SH-SY5Y (cell line): Measurements from ENCODE around the gene STBD1.

ENCODE experiments used
- GATA2 ChIP-seq: IDR thresholded peaks from 2 replicates; pipeline ENCODE4 v1.6.1; 2011; ENCODE audit warnings: mild to moderate bottlenecking, low read depth, low read length
- GATA3 ChIP-seq: IDR thresholded peaks from 2 replicates; pipeline ENCODE4 v1.6.1; 2011; ENCODE audit warnings: low read depth, mild to moderate bottlenecking, low read length, moderate library complexity

DNA sequence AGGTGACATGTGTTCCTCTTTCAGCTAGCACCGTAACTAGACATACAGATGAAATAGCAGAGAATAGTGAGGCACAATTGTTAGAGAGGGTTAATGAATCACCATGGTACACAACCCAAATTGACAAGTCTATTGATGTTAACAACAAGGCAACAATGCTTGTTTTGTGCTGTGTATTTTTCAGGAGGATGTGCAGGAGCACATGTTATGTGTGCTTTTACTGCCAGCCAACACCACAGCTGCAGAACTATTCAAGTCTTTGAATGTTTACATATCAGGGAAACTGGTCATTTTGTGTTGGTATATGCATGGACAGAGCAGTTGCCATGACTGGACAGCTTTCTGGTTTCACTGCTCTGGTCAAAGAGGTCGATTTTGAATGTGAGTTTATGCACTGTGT, 32.8 kb downstream of the STBD1 start:
- TF ChIP-seq GATA2 (no peak), GATA3 (no peak)
